ENCODE results near the gene CWH43.

Gene CWH43

DNA sequence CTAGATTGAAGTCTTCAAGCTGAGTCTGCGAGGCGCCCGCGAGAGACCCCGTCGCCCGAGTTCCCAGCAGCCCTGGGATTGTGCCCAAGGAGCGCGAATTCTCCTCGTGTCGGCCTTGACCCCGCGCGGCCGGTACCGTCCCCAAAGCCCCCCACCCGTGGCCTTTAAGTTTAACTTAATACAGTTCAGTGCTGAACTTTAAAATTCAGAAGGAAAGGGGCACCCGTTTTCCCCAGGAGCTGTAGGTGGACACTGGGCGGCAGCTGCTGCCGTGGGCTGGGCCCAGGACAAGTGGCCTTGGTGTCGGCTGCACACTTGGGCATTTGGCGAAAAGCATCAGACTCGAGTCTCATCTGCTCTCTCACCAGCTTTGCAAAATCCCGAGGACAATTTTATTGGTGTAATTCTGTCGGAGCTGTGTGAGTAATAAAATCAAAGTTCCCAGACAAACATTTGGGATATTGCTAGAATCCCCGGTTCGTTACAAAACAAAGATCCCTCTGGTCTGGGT is 634 bp downstream of the CWH43 start:
- in situ Hi-C loops (cut with MboI; ENCODE audit: low sequenced_read_pairs, unreplicated experiment), result no loop called here
- no peak for TF ChIP-seq CTCF (IDR thresholded peaks at IDR 0.05; ENCODE audit: borderline replicate concordance, control extremely low read depth, extremely low read depth, insufficient read depth, missing control alignments)
- no peak for DNase-seq (ENCODE audit: low spot score)

DNA sequence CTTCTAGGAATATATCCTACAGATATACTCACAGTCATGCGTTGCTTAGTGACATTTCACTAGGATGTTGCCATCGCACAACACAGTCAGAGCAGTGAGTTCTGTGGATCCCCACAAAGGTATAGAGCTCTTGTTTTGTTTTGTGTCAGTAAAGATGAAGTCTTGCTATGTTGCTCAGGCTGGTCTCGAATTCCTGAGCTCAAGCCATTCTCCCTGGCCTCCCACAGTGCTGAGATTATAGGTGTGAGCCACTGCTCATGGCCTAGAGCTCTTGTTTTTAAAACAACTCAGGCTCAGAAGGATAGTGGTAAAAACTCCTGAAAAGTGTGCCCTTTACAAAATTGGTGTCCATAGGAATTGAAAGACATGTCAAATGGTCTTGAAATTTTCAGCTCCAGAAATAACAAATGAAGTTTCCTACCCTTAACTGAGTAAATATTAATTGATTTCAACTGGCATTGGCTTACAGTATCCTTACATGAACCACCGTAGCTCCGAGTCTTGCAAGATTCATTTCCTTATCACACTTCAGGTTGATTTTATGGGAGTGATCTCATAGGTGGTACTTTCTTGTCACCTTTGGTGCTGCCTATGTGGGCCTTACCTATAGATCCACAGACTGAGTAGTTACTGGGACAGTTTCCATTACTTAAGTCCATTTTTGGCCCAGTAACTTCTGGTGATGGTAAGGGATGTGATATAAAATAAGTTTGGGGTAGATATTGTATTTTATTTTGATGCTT is 3.6 kb downstream of the CWH43 start:
- no peak for TF ChIP-seq CTCF (IDR thresholded peaks at IDR 0.05; ENCODE audit: borderline replicate concordance, control extremely low read depth, extremely low read depth, insufficient read depth, missing control alignments)
- no peak for DNase-seq (ENCODE audit: low spot score)
- in situ Hi-C loops (cut with MboI; ENCODE audit: low sequenced_read_pairs, unreplicated experiment), result no loop called here

DNA sequence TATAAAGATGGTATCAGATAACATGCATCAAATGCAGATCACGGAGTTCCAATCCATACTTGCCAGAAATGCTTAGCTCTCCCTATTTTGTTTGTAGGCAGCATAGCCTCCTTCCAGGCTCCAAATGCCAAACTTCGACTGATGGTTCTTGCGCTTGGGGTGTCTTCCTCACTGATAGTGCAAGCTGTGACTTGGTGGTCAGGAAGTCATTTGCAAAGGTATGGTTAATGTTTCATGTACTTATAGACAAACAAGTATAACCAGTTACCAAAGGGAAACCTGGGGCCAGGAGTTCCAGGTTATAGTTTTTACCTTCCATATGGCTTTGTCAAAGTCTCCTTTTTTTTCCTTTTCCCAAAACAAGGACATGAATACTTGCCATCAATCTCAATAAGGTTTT is 5.3 kb downstream of the CWH43 start:
- in situ Hi-C loops (cut with MboI; ENCODE audit: low sequenced_read_pairs, unreplicated experiment), result no loop called here
- no peak for DNase-seq (ENCODE audit: low spot score)
- TF ChIP-seq CTCF (IDR thresholded peaks at IDR 0.05; ENCODE audit: borderline replicate concordance, control extremely low read depth, extremely low read depth, insufficient read depth, missing control alignments), result no peak

DNA sequence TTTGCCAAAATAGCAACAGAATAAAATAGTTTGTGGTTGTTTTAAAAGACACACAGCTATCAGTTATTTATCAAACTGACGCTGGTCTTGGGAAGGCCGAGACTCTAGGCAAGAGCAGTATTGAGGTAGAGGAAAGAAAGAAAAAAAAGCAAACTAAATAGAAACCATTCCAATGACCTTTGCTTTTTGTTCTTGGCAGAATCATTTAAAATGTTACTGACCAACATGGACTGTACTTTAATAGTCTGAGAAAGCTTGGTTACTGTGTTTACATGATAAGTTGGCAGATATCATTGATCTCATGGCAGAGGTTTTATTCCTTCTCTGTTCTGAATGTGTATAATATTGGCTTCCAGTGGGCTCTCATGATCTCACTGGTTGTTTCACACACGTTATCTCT is 11.9 kb downstream of the CWH43 start:
- no peak for TF ChIP-seq CTCF (IDR thresholded peaks at IDR 0.05; ENCODE audit: borderline replicate concordance, control extremely low read depth, extremely low read depth, insufficient read depth, missing control alignments)
- in situ Hi-C loops (cut with MboI; ENCODE audit: low sequenced_read_pairs, unreplicated experiment), result no loop called here
- no peak for DNase-seq (ENCODE audit: low spot score)

DNA sequence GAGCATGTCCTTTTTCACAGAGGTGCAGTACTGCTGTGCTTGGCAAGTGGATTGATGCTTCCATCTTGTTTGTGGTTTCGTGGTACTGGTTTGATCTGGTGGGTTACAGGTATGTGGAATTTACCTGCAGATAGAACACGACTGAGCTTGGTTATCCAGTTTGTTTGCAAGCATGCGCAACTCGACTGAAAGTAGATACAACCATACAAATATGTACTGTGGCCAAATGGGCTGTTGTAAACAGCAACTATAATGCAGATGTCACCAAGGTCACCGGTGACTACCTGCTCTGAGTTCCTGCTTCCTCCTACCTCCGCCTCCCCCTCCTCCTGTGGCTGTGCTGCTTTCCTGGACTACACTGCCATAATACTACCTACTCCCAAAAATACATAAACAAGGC is 12.4 kb downstream of the CWH43 start:
- in situ Hi-C loops (cut with MboI; ENCODE audit: low sequenced_read_pairs, unreplicated experiment), result no loop called here
- DNase-seq (ENCODE audit: low spot score), result no peak
- TF ChIP-seq CTCF (IDR thresholded peaks at IDR 0.05; ENCODE audit: borderline replicate concordance, control extremely low read depth, extremely low read depth, insufficient read depth, missing control alignments), result no peak

GRCh38 chr4:49000806-49001205 is 14.7 kb downstream of the CWH43 start:
- in situ Hi-C loops (cut with MboI; ENCODE audit: low sequenced_read_pairs, unreplicated experiment), result no loop called here
- TF ChIP-seq CTCF (IDR thresholded peaks at IDR 0.05; ENCODE audit: borderline replicate concordance, control extremely low read depth, extremely low read depth, insufficient read depth, missing control alignments), result no peak
- DNase-seq (ENCODE audit: low spot score), result no peak

Data from GM13976 (cell line).